GM12873 (cell line): ENCODE data around the gene SLC32A1.

ENCODE experiments used
- CTCF ChIP-seq: IDR thresholded peaks from 2 replicates; pipeline ENCODE4 v1.5.1; 2012; ENCODE audit warnings: low read depth, mild to moderate bottlenecking, moderate library complexity, low read length, control low read depth; ENCODE audit not compliant: insufficient read depth; ENCODE audit errors: missing control alignments

SLC32A1 gene

GRCh38 chr20:38723848-38724625 is at the start of gene SLC32A1:
Gene SLC32A1 (plus strand): TSS chr20:38724486. CDS start chr20:38724725, 239 bp downstream.
- TF ChIP-seq CTCF: no peak

- TF ChIP-seq CTCF: no peak
Measured at GRCh38 chr20:38674765-38675133, 49.5 kb upstream of the SLC32A1 start.

GRCh38 chr20:38676576-38676975 is 47.7 kb upstream of the SLC32A1 start:
- TF ChIP-seq CTCF: no peak

GRCh38 chr20:38680500-38681306 is 43.6 kb upstream of the SLC32A1 start:
- TF ChIP-seq CTCF: no peak

- TF ChIP-seq CTCF: no peak
Measured at GRCh38 chr20:38685271-38685670, 39.0 kb upstream of the SLC32A1 start.

GRCh38 chr20:38685853-38686473 is 38.3 kb upstream of the SLC32A1 start:
- TF ChIP-seq CTCF: no peak
